IMR-90 (cell line): ENCODE results near the gene MACF1. TPM values are rescaled to one million over a fixed set of nuclear protein-coding genes. Genes with fewer than 3 reads are reported as not detected.

Source experiments
- ATAC-seq: fragments of 200-7000 bp; cut with Tn5 transposase; 2 replicates; pipeline ENCODE4 v1.9.1; 2020; ENCODE audit warnings: low read depth, mild to moderate bottlenecking, moderate library complexity
- BruUV-seq: library from RNA; stranded (reverse); fragments of 400-500 nt; replicated peaks from 2 replicates; lab custom pipeline; 2021; lab: Mats Ljungman, UMichigan
- CTCF ChIA-PET: fragments of 300-600 bp; formaldehyde crosslinking; extraction: SDS; loops from one replicate; lab custom pipeline; 2021; ENCODE audit warnings: antibody characterized with exemption; lab: Yijun Ruan, JAX
- POLR2A ChIA-PET: fragments of 300-600 bp; sonication (Branson Sonifier 250); formaldehyde crosslinking; loops from one replicate; lab custom pipeline; 2022; ENCODE audit warnings: antibody characterized with exemption; ENCODE audit not compliant: unreplicated experiment; lab: Charles Lee
- DNase-seq: peaks from one replicate; pipeline ENCODE4 v3.0.0; 2013
- H2AFZ ChIP-seq: replicated peaks from 2 replicates; pipeline ENCODE3; 2013; ENCODE audit warnings: low read length, mild to moderate bottlenecking; ENCODE audit not compliant: poor library complexity
- H2AK5ac ChIP-seq: 2 replicates; pipeline ENCODE4 v1.6.1; 2013; ENCODE audit warnings: low read depth, low read length, inconsistent platforms
- H2AK9ac ChIP-seq: replicated peaks from 2 replicates; pipeline ENCODE3; 2013; ENCODE audit warnings: mild to moderate bottlenecking, low read depth, low read length, moderate library complexity; ENCODE audit not compliant: poor library complexity
- H2BK120ac ChIP-seq: 2 replicates; pipeline ENCODE4 v1.6.1; 2013; ENCODE audit warnings: low read depth, low read length, inconsistent platforms
- H2BK15ac ChIP-seq: 3 replicates; pipeline ENCODE4 v1.6.1; 2013; ENCODE audit warnings: low read depth, low read length, inconsistent platforms
- H2BK20ac ChIP-seq: 2 replicates; pipeline ENCODE4 v1.6.1; 2013; ENCODE audit warnings: low read depth, mild to moderate bottlenecking, inconsistent platforms, low read length, moderate library complexity
- H2BK5ac ChIP-seq: 2 replicates; pipeline ENCODE4 v1.6.1; 2013; ENCODE audit warnings: mild to moderate bottlenecking, low read depth, low read length, inconsistent platforms; ENCODE audit not compliant: poor library complexity, severe bottlenecking
- H3K14ac ChIP-seq: replicated peaks from 2 replicates; pipeline ENCODE4 v1.6.1; 2013; ENCODE audit warnings: low read depth, low read length, inconsistent platforms
- H3K18ac ChIP-seq: 2 replicates; pipeline ENCODE4 v1.6.1; 2013; ENCODE audit warnings: low read depth, low read length, control low read depth
- H3K23ac ChIP-seq: 2 replicates; pipeline ENCODE4 v1.6.1; 2013; ENCODE audit warnings: low read depth, low read length, inconsistent platforms
- H3K27ac ChIP-seq: 2 replicates; pipeline ENCODE4 v1.5.1; 2013; ENCODE audit warnings: mild to moderate bottlenecking, control low read depth, low read length; ENCODE audit not compliant: insufficient read depth
- H3K27me3 ChIP-seq: 2 replicates; pipeline ENCODE4 v1.6.1; 2013; ENCODE audit warnings: low read length; ENCODE audit not compliant: control insufficient read depth, insufficient read depth
- H3K36me3 ChIP-seq: 2 replicates; pipeline ENCODE4 v1.6.1; 2013; ENCODE audit warnings: low read length, mixed read lengths; ENCODE audit not compliant: control insufficient read depth, insufficient read depth
- H3K4ac ChIP-seq: 2 replicates; pipeline ENCODE4 v1.6.1; 2013; ENCODE audit warnings: low read depth, low read length, inconsistent platforms
- H3K4me1 ChIP-seq: 2 replicates; pipeline ENCODE4 v1.6.1; 2013; ENCODE audit warnings: low read length, mixed read lengths; ENCODE audit not compliant: control insufficient read depth, insufficient read depth
- H3K4me2 ChIP-seq: 2 replicates; pipeline ENCODE4 v1.6.1; 2013; ENCODE audit warnings: low read depth, mild to moderate bottlenecking, control low read depth, low read length, moderate library complexity
- H3K4me3 ChIP-seq: 2 replicates; pipeline ENCODE4 v1.5.1; 2013; ENCODE audit warnings: low read depth, mild to moderate bottlenecking, control low read depth, low read length, moderate library complexity; ENCODE audit not compliant: insufficient read depth
- H3K56ac ChIP-seq: 2 replicates; pipeline ENCODE4 v1.6.1; 2013; ENCODE audit warnings: low read length, inconsistent platforms; ENCODE audit not compliant: insufficient read depth; ENCODE audit errors: extremely low read depth
- H3K79me1 ChIP-seq, 2 experiments: 2 replicates each; pipeline ENCODE4 v1.6.1; 2013; ENCODE audit warnings: low read length in 2 of 2, inconsistent platforms in 1 of 2, low read depth in 1 of 2
- H3K9ac ChIP-seq: 2 replicates; pipeline ENCODE4 v1.6.1; 2013; ENCODE audit warnings: low read depth, low read length, control low read depth
- H3K9me1 ChIP-seq: 2 replicates; pipeline ENCODE4 v1.6.1; 2013; ENCODE audit warnings: low read length, inconsistent platforms; ENCODE audit not compliant: insufficient read depth
- H3K9me3 ChIP-seq: 2 replicates; pipeline ENCODE4 v1.6.1; 2013; ENCODE audit warnings: low read length; ENCODE audit not compliant: control insufficient read depth, insufficient read depth
- H4K20me1 ChIP-seq: 2 replicates; pipeline ENCODE4 v1.6.1; 2013; ENCODE audit warnings: low read length, inconsistent platforms; ENCODE audit not compliant: insufficient read depth
- H4K5ac ChIP-seq: 2 replicates; pipeline ENCODE4 v1.6.1; 2013; ENCODE audit warnings: mild to moderate bottlenecking, low read depth, low read length, control low read depth
- H4K8ac ChIP-seq, 2 experiments: 2 replicates each; pipeline ENCODE4 v1.6.1; 2013; ENCODE audit warnings: low read depth in 2 of 2, low read length in 2 of 2, control low read depth in 1 of 2, inconsistent platforms in 1 of 2
- H4K91ac ChIP-seq: 2 replicates; pipeline ENCODE4 v1.6.1; 2013; ENCODE audit warnings: low read depth, low read length, inconsistent platforms; ENCODE audit not compliant: insufficient read depth
- BHLHE40 ChIP-seq: fragments of 150-350 bp; IDR thresholded peaks from 2 replicates; pipeline ENCODE4 v1.6.1; 2016; ENCODE audit warnings: mild to moderate bottlenecking, low read depth, low read length
- CEBPB ChIP-seq: IDR thresholded peaks from 2 replicates; pipeline ENCODE4 v1.6.1; 2012; ENCODE audit warnings: low read depth, low read length, improper control_type of control experiment
- CHD1 ChIP-seq: IDR thresholded peaks from 2 replicates; pipeline ENCODE4 v1.6.1; 2012; ENCODE audit warnings: low read depth, low read length, improper control_type of control experiment
- CTCF ChIP-seq: conservative IDR thresholded peaks from 2 replicates; pipeline ENCODE4 v1.5.1; 2012; ENCODE audit warnings: mild to moderate bottlenecking, low read depth, low read length, improper control_type of control experiment
- ELK1 ChIP-seq: fragments of 150-350 bp; IDR thresholded peaks from 2 replicates; pipeline ENCODE4 v1.6.1; 2016; ENCODE audit warnings: low read depth, mild to moderate bottlenecking, low read length, moderate library complexity, borderline replicate concordance
- MAFK ChIP-seq: IDR thresholded peaks from 2 replicates; pipeline ENCODE4 v1.6.1; 2012; ENCODE audit warnings: low read depth, low read length, improper control_type of control experiment
- MAZ ChIP-seq: IDR thresholded peaks from 2 replicates; pipeline ENCODE4 v1.6.1; 2012; ENCODE audit warnings: low read depth, mild to moderate bottlenecking, low read length, improper control_type of control experiment, moderate library complexity, borderline replicate concordance
- POLR2A ChIP-seq: IDR thresholded peaks from 2 replicates; pipeline ENCODE4 v1.6.1; 2012; ENCODE audit warnings: mild to moderate bottlenecking, low read depth, low read length
- RCOR1 ChIP-seq: IDR thresholded peaks from 2 replicates; pipeline ENCODE4 v1.6.1; 2012; ENCODE audit warnings: mild to moderate bottlenecking, low read length, improper control_type of control experiment; ENCODE audit not compliant: insufficient replicate concordance
- RFX5 ChIP-seq: IDR thresholded peaks from 2 replicates; pipeline ENCODE4 v1.8.0; 2012; ENCODE audit warnings: low read depth, mild to moderate bottlenecking, low read length, moderate library complexity
- SMC3 ChIP-seq: fragments of 150-350 bp; IDR thresholded peaks from 2 replicates; pipeline ENCODE4 v1.6.1; 2016; ENCODE audit warnings: low read depth, mild to moderate bottlenecking, antibody characterized with exemption, low read length, moderate library complexity
- USF2 ChIP-seq: fragments of 150-350 bp; IDR thresholded peaks from 2 replicates; pipeline ENCODE4 v1.6.1; 2017; ENCODE audit warnings: mild to moderate bottlenecking, antibody characterized with exemption, low read length, low read depth
- WGBS, 2 experiments: methylation state at CpG; one replicate each; pipeline versions ENCODE4 v1.1.5 to v1.1.7; 2013; ENCODE audit warnings: missing lambda C conversion rate in 2 of 2; ENCODE audit not compliant: insufficient read length in 1 of 2; ENCODE audit errors: extremely low coverage in 2 of 2; 5-methylcytosine and 5-hydroxymethylcytosine counted together
- dilution Hi-C: fragments of 300-500 bp; cut with HindIII; formaldehyde crosslinking; loops from one replicate; pipeline ENCODE4 v1.14.3; 2018; ENCODE audit warnings: low sequenced_read_pairs; ENCODE audit not compliant: unreplicated experiment
- in situ Hi-C: fragments of 300-500 bp; cut with MboI; formaldehyde crosslinking; loops from 3 replicates; pipeline ENCODE4 v1.14.3; 2019; ENCODE audit warnings: low sequenced_read_pairs, inconsistent platforms, mixed read lengths
- intact Hi-C: fragments of 100-400 bp; cut with micrococcal nuclease; formaldehyde crosslinking; loops from 2 replicates; pipeline ENCODE4 v1.10.0; 2022
- polyA plus RNA-seq, 3 experiments: library from polyadenylated mRNA; depleted of rRNA; stranded (reverse); fragments of >200 nt; gene quantifications; 2 replicates each; pipeline ENCODE4 v1.2.3, GENCODE V29; 2012; ENCODE audit warnings: low replicate concordance in 1 of 3
- total RNA-seq: library from RNA; depleted of rRNA; stranded (reverse); fragments of >200 nt; gene quantifications from 2 replicates; pipeline ENCODE4 v1.2.3, GENCODE V29; 2012

Gene MACF1
- total and polyA plus RNA-seq, 2 of the 4 experiments (the other 2 are of a cell fraction): 67.6 to 369 TPM

- Histone ChIP-seq H2AK9ac (no peak overlapping the region), H3K79me1 (no peaks in the 10 kb centered on the region), H3K4me1 (no peaks in the 10 kb centered on the region), H3K36me3 (peaks cover 9% of the 10 kb centered on the region; the same call in 1 of the 2 replicates), H3K4ac (no peak overlapping the region), H2BK5ac (no peak overlapping the region), H2AK5ac (no peak overlapping the region), H2BK15ac (no peak overlapping the region), H3K14ac (no peak overlapping the region), H3K4me2 (no peak overlapping the region), H3K9ac (no peak overlapping the region), H3K18ac (no peak overlapping the region), H3K56ac (no peak overlapping the region), H2BK120ac (no peak overlapping the region), H4K8ac (no peak overlapping the region), H3K9me3 (no peaks in the 10 kb centered on the region), H3K27me3 (no peaks in the 10 kb centered on the region), H3K9me1 (no peaks in the 10 kb centered on the region), H3K4me3 (no peak overlapping the region), H3K27ac (no peak overlapping the region), H4K20me1 (no peaks in the 10 kb centered on the region), H3K23ac (no peak overlapping the region), H2AFZ (no peak overlapping the region), H4K91ac (no peak overlapping the region), H2BK20ac (no peak overlapping the region), H4K5ac (no peak overlapping the region)
- no TSS peak for BruUV-seq
- in situ Hi-C loops: no loop called here
- intact Hi-C loops: loop anchor here (5.0 kb wide), 1 partner anchor 239 kb away; no protein-coding TSS in a partner anchor
- ATAC-seq: no peak
- POLR2A ChIA-PET: no interaction called here
- 79% methylated on average over 8 of the region's 29 CpGs; no CpG with 5 or more reads in 1 of the 2 experiments for WGBS, 2 experiments
- no peak for DNase-seq
- dilution Hi-C loops: no loop called here
- TF ChIP-seq RFX5 (no peak), ELK1 (no peak), USF2 (no peak), MAFK (no peak), CEBPB (no peak), POLR2A (no peak), MAZ (no peak), CHD1 (no peak), SMC3 (no peak), BHLHE40 (no peak), RCOR1 (no peak), CTCF (no peak)
- CTCF ChIA-PET: no interaction called here
Measured at GRCh38 chr1:39522661-39523567, 318.4 kb downstream of the MACF1 start.
